MCF 10A (cell line): ENCODE measurements around the gene AKAP9. TPM values are rescaled to one million over a fixed set of nuclear protein-coding genes. Genes with fewer than 3 reads are reported as not detected.
A peak's percentile ranks its signal among the peaks of the same experiment; 100 is the strongest.
"Not testable (repeated sequence)": the region's sequence is repeated elsewhere in the genome, so short reads cannot be mapped to it uniquely, and the experiment has no call there.

Experiments used
- Bru-seq: library from RNA; stranded (reverse); fragments of 400-500 nt; gene quantifications from one replicate; lab custom pipeline; 2021; lab: Mats Ljungman, UMichigan
- BruChase-seq, 2 experiments: library from RNA; stranded (reverse); fragments of 400-500 nt; gene quantifications; one replicate each; lab custom pipeline; 2021; lab: Mats Ljungman, UMichigan
- BruUV-seq: library from RNA; stranded (reverse); fragments of 400-500 nt; replicated peaks from 2 replicates; lab custom pipeline; 2021; lab: Mats Ljungman, UMichigan
- CTCF ChIA-PET: fragments of 300-600 bp; sonication (Branson Sonifier 250); formaldehyde crosslinking; extraction: SDS; loops from one replicate; lab custom pipeline; 2021; ENCODE audit warnings: antibody characterized with exemption, inconsistent platforms; lab: Yijun Ruan, JAX
- POLR2A ChIA-PET: fragments of 300-600, 350-650 bp; sonication (Branson Sonifier 250); formaldehyde crosslinking; extraction: SDS; loops from one replicate; lab custom pipeline; 2020; ENCODE audit warnings: antibody characterized with exemption, inconsistent platforms; lab: Yijun Ruan, JAX
- DNase-seq: peaks from one replicate; pipeline ENCODE4 v3.0.0-alpha.2; 2018; ENCODE audit not compliant: unreplicated experiment
- H3K27ac Mint-ChIP-seq: one replicate; pipeline ENCODE4 v1.8.0; 2022; ENCODE audit warnings: mild to moderate bottlenecking, low read depth, mixed read lengths; ENCODE audit not compliant: unreplicated experiment
- H3K27me3 Mint-ChIP-seq: one replicate; pipeline ENCODE4 v1.8.0; 2022; ENCODE audit warnings: mixed read lengths; ENCODE audit not compliant: insufficient read depth, unreplicated experiment
- H3K36me3 Mint-ChIP-seq: one replicate; pipeline ENCODE4 v1.8.0; 2022; ENCODE audit warnings: mild to moderate bottlenecking, moderate library complexity, mixed read lengths; ENCODE audit not compliant: insufficient read depth, unreplicated experiment
- H3K4me1 Mint-ChIP-seq: one replicate; pipeline ENCODE4 v1.8.0; 2022; ENCODE audit warnings: mixed read lengths; ENCODE audit not compliant: insufficient read depth, unreplicated experiment
- H3K4me3 Mint-ChIP-seq: one replicate; pipeline ENCODE4 v1.8.0; 2022; ENCODE audit warnings: mild to moderate bottlenecking, moderate library complexity, mixed read lengths; ENCODE audit not compliant: unreplicated experiment
- H3K9me3 Mint-ChIP-seq: one replicate; pipeline ENCODE4 v1.8.0; 2022; ENCODE audit warnings: mixed read lengths; ENCODE audit not compliant: unreplicated experiment
- CTCF ChIP-seq: fragments of 200-600 bp; IDR thresholded peaks from one replicate; pipeline ENCODE4 v1.8.0; 2022; ENCODE audit warnings: antibody characterized with exemption, mild to moderate bottlenecking; ENCODE audit not compliant: unreplicated experiment
- intact Hi-C: fragments of 100-400 bp; cut with micrococcal nuclease; formaldehyde crosslinking; loops from 2 replicates; pipeline ENCODE4 v1.14.1; 2022
- long read RNA-seq: library from polyadenylated mRNA; stranded (forward); transcript quantifications from one replicate; pipeline ENCODE4 v2.0.0, GENCODE V29; 2022
- total RNA-seq: library from RNA; stranded (reverse); gene quantifications from 2 replicates; pipeline ENCODE4 v1.2.3, GENCODE V29; 2022

AKAP9 gene
- total RNA-seq (36.8 and 39.2 TPM in 2 replicates), Bru-seq, nascent RNA (percentile 81 among the genes with signal in this experiment), BruChase-seq, experiment 1, labeled RNA remaining after a 6-hour chase (percentile 82 among the genes with signal in this experiment), BruChase-seq, experiment 2, labeled RNA remaining after a 2-hour chase (percentile 79 among the genes with signal in this experiment)
- long read RNA-seq, partial matches to known transcripts: 6 of 10 reads
- long read RNA-seq, other reads (novel, unspliced or antisense): 3 of 10 reads

- POLR2A ChIA-PET: interaction anchor here (0.6 to 4.0 kb wide), 32 partner anchors 9 to 1179 kb away, joined by 3 to 46 read pairs (median 4); partner anchors contain the start of genes CYP51A1, GATAD1 and MTERF1
- no TSS peak for BruUV-seq
- peaks cover 11% of the 10 kb centered on the region for H3K4me1 Mint-ChIP-seq
- CTCF ChIA-PET: interaction anchor here (0.6 to 5.0 kb wide), 8 partner anchors 13 to 1318 kb away, joined by 3 to 41 read pairs (median 4); partner anchors contain the start of gene MTERF1
- no peak for TF ChIP-seq CTCF
- no peaks in the 10 kb centered on the region for H3K27me3 Mint-ChIP-seq
- DNase-seq: peak; percentile 88
- H3K4me3 Mint-ChIP-seq: peak within 1 kb of the TSS; percentile 86
- peak within 1 kb of the TSS; percentile 93 for H3K27ac Mint-ChIP-seq
- peaks cover 6% of the 10 kb centered on the region for H3K36me3 Mint-ChIP-seq
- no peaks in the 10 kb centered on the region for H3K9me3 Mint-ChIP-seq
- intact Hi-C loops: loop anchor here (2.0 kb wide), 1 partner anchor 60 kb away; the partner anchor contains the start of gene MTERF1
Observed at GRCh38 chr7:91940572-91941341, at the start of gene AKAP9. Gene AKAP9, plus strand, starts transcription at chr7:91940862. Its CDS starts 238 bp downstream, at chr7:91941100.

GRCh38 chr7:91892099-91892705, 48.5 kb upstream of the AKAP9 start:
- Mint-ChIP-seq H3K9me3 (no peaks in the 10 kb centered on the region), H3K27ac (no peak overlapping the region), H3K4me3 (no peak overlapping the region), H3K4me1 (peaks cover 8% of the 10 kb centered on the region), H3K27me3 (no peaks in the 10 kb centered on the region), H3K36me3 (no peaks in the 10 kb centered on the region)
- ChIA-PET POLR2A (interaction anchor here (0.6 kb wide), 1 partner anchor 46 kb away, joined by 3 read pairs; no protein-coding TSS in a partner anchor), CTCF (interaction anchor here (0.6 to 1.4 kb wide), 5 partner anchors 9 to 1679 kb away, joined by 3 to 4 read pairs (median 3); partner anchors contain the start of gene AKAP9)
- intact Hi-C loops: no loop called here
- BruUV-seq: no TSS peak
- TF ChIP-seq CTCF: no peak
- DNase-seq: no peak

GRCh38 chr7:91892821-91893340, 47.8 kb upstream of the AKAP9 start:
- CTCF ChIA-PET: interaction anchor here (0.6 kb wide), 1 partner anchor 1332 kb away, joined by 3 read pairs; no protein-coding TSS in a partner anchor
- no peaks in the 10 kb centered on the region for H3K36me3 Mint-ChIP-seq
- no TSS peak for BruUV-seq
- H3K27me3 Mint-ChIP-seq: no peaks in the 10 kb centered on the region
- no peak overlapping the region for H3K27ac Mint-ChIP-seq
- DNase-seq: no peak
- H3K9me3 Mint-ChIP-seq: no peaks in the 10 kb centered on the region
- TF ChIP-seq CTCF: no peak
- POLR2A ChIA-PET: interaction anchor here (0.6 kb wide), 1 partner anchor 47 kb away, joined by 3 read pairs; no protein-coding TSS in a partner anchor
- H3K4me1 Mint-ChIP-seq: peaks cover 8% of the 10 kb centered on the region
- intact Hi-C loops: no loop called here
- H3K4me3 Mint-ChIP-seq: no peak overlapping the region

- H3K4me1 Mint-ChIP-seq, H3K36me3 Mint-ChIP-seq, BruUV-seq, H3K9me3 Mint-ChIP-seq, H3K4me3 Mint-ChIP-seq, H3K27me3 Mint-ChIP-seq, POLR2A ChIA-PET, DNase-seq, intact Hi-C loops, H3K27ac Mint-ChIP-seq: not testable (repeated sequence)
- CTCF ChIA-PET: interaction anchor here (1.3 kb wide), 1 partner anchor 14 kb away, joined by 3 read pairs; the partner anchor contains the start of gene MTERF1
Observed at GRCh38 chr7:91893699-91894098, 47.0 kb upstream of the AKAP9 start.
